ENCODE results near the gene JUNB.

JUNB gene

DNA sequence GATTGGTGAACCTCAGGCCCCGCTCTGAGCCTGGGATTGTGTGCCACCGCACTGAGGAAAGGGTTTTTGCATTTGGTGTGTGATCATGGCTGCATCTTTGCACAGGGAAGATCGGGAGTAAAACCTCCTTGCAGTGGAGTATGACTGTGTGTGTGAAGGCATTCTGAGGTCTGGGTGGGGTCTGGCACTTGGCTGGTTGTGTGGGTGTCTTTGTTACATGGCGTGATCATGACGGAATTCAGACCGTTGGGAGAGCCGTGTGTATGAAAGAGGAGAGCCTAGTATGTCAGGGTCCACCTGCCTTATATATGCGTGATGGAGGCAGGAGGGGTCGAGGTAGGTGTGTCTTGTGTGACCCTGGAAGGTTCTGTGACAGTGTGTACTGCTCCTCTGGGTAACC lies 40.4 kb upstream of the JUNB start:
- Histone ChIP-seq H2BK120ac (ENCODE audit: low read depth, low read length) (no peak overlapping the region), H2BK12ac (ENCODE audit: low read length in 2 of 2) (no peak overlapping the region), H3K27ac (ENCODE audit: low read length, poor library complexity, severe bottlenecking) (no peak overlapping the region), H3K4me1 (ENCODE audit: control insufficient read depth, insufficient read depth, low read depth, low read length) (peaks cover 10% of the 10 kb centered on the region), H3K9ac (ENCODE audit: low read length) (no peak overlapping the region), H2BK5ac (ENCODE audit: low read depth, low read length, poor library complexity, severe bottlenecking) (no peak overlapping the region), H4K91ac (ENCODE audit: low read length) (no peak overlapping the region), H3K4me2 (ENCODE audit: low read length, poor library complexity, severe bottlenecking) (no peak overlapping the region), H3K9me3 (ENCODE audit: control insufficient read depth, low read length) (no peaks in the 10 kb centered on the region), H4K8ac (ENCODE audit: low read length) (no peak overlapping the region), H2AK5ac (ENCODE audit: low read length, severe bottlenecking) (no peak overlapping the region), H3K18ac (ENCODE audit: low read depth in 1 of 2, low read length in 2 of 2) (no peak overlapping the region), H3K27me3 (ENCODE audit: control insufficient read depth in 1 of 2, insufficient read depth in 1 of 2, low read length in 2 of 2) (peaks cover 37 to 38% of the 10 kb centered on the region in 2 experiments), H3K14ac (ENCODE audit: low read length in 2 of 2) (no peak overlapping the region), H2AFZ (ENCODE audit: low read depth, low read length) (no peak overlapping the region), H3K36me3 (ENCODE audit: control insufficient read depth in 1 of 2, insufficient read depth in 2 of 2, low read depth in 1 of 2, low read length in 2 of 2) (peaks cover 23 to 30% of the 10 kb centered on the region in 2 experiments), H3K4me3 (ENCODE audit: insufficient read depth in 1 of 2, low read depth in 1 of 2, low read length in 2 of 2) (no peak overlapping the region), H3K23ac (ENCODE audit: low read length in 2 of 2) (no peak overlapping the region), H3K4ac (ENCODE audit: low read depth in 1 of 2, low read length in 2 of 2) (no peak overlapping the region), H2BK15ac (ENCODE audit: low read depth, poor library complexity, severe bottlenecking) (no peak overlapping the region), H3K79me1 (replicated peaks; ENCODE audit: low read length, poor library complexity, severe bottlenecking) (peaks cover 6% of the 10 kb centered on the region)
- 86% methylated on average over 9 of the region's 9 CpGs for WGBS
- DNase-seq = no peak

DNA sequence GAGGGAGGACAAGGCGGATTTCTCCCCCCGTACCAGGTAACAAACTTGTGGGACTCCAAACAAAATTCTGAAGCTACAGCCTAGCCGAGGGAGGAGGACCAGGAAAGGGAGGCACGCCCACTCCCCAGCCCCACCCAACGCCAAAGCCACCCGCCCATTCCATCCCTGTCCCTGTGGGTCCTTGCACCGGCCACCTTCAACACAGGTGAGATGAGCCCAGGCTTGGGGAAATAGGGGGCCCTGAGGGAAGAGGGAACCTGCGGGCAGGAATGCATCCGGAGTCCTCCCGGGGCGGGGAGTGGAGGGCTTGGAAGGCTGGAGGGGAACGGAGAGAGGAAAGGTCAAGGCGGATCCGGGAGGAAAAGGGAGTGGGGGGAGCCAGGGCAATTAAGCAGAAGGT lies 39.7 kb upstream of the JUNB start, which contains the start of gene BEST2:
Gene BEST2 (plus strand): TSS at position 157 of the 400 bp plus-strand sequence. CDS start 802 bp downstream, outside the sequence.
- Histone ChIP-seq H2AFZ (ENCODE audit: low read depth, low read length) (no peak within 1 kb of the TSS), H3K27me3 (ENCODE audit: control insufficient read depth in 1 of 2, insufficient read depth in 1 of 2, low read length in 2 of 2) (peaks cover 37 to 38% of the 10 kb centered on the region in 2 experiments), H3K4me1 (ENCODE audit: control insufficient read depth, insufficient read depth, low read depth, low read length) (peaks cover 9% of the 10 kb centered on the region), H2BK5ac (ENCODE audit: low read depth, low read length, poor library complexity, severe bottlenecking) (no peak within 1 kb of the TSS), H3K9ac (ENCODE audit: low read length) (no peak within 1 kb of the TSS), H3K79me1 (replicated peaks; ENCODE audit: low read length, poor library complexity, severe bottlenecking) (no peaks in the 10 kb centered on the region), H3K4ac (ENCODE audit: low read depth in 1 of 2, low read length in 2 of 2) (no peak within 1 kb of the TSS), H3K27ac (ENCODE audit: low read length, poor library complexity, severe bottlenecking) (no peak within 1 kb of the TSS), H3K18ac (ENCODE audit: low read depth in 1 of 2, low read length in 2 of 2) (no peak within 1 kb of the TSS), H3K4me3 (ENCODE audit: insufficient read depth in 1 of 2, low read depth in 1 of 2, low read length in 2 of 2) (no peak within 1 kb of the TSS), H2BK15ac (ENCODE audit: low read depth, poor library complexity, severe bottlenecking) (no peak within 1 kb of the TSS), H4K91ac (ENCODE audit: low read length) (no peak within 1 kb of the TSS), H3K9me3 (ENCODE audit: control insufficient read depth, low read length) (no peaks in the 10 kb centered on the region), H3K36me3 (ENCODE audit: control insufficient read depth in 1 of 2, insufficient read depth in 2 of 2, low read depth in 1 of 2, low read length in 2 of 2) (peaks cover 16 to 22% of the 10 kb centered on the region in 2 experiments), H2AK5ac (ENCODE audit: low read length, severe bottlenecking) (no peak within 1 kb of the TSS), H3K23ac (ENCODE audit: low read length in 2 of 2) (no peak within 1 kb of the TSS), H2BK12ac (ENCODE audit: low read length in 2 of 2) (no peak within 1 kb of the TSS), H3K14ac (ENCODE audit: low read length in 2 of 2) (no peak within 1 kb of the TSS), H4K8ac (ENCODE audit: low read length) (no peak within 1 kb of the TSS), H2BK120ac (ENCODE audit: low read depth, low read length) (no peak within 1 kb of the TSS), H3K4me2 (ENCODE audit: low read length, poor library complexity, severe bottlenecking) (no peak within 1 kb of the TSS)
- 5% methylated on average over 9 of the region's 14 CpGs for whole genome bisulfite sequencing
- no peak for DNase-seq

DNA sequence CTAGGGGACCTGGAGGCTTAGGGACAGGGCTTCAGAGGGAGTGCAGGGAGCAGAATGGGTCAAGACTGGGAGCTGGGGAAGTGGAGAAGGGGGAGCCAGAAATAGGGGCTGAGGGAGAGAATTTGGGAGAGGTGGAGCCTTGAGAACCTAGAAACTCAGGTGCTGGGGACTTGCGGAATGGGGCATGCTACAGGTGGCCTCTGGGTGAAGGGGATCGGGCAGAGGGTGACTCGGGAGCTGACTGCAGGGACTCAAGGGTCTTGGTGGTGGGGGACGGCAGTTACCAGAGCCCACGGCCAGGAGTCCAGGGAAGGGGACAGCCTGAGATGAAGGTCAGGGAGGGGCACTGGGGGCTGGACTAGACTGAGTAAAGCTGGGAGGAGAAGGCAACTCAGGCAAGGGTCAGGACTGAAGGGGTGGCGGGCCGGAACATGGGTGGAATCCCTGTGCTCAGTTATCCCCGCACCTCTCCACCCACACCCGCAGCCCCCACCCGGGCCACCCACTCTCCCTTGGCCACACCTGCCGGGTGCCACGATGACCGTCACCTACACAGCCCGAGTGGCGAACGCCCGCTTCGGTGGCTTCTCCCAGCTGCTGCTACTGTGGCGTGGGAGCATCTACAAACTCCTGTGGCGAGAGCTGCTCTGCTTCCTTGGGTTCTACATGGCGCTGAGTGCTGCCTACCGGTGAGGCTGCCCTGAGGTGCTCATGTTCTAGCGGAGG lies 39.1 kb upstream of the JUNB start:
- no peak for DNase-seq
- Histone ChIP-seq H3K79me1 (replicated peaks; ENCODE audit: low read length, poor library complexity, severe bottlenecking) (no peaks in the 10 kb centered on the region), H3K36me3 (ENCODE audit: control insufficient read depth in 1 of 2, insufficient read depth in 2 of 2, low read depth in 1 of 2, low read length in 2 of 2) (peaks cover 12 to 18% of the 10 kb centered on the region in 2 experiments)

DNA sequence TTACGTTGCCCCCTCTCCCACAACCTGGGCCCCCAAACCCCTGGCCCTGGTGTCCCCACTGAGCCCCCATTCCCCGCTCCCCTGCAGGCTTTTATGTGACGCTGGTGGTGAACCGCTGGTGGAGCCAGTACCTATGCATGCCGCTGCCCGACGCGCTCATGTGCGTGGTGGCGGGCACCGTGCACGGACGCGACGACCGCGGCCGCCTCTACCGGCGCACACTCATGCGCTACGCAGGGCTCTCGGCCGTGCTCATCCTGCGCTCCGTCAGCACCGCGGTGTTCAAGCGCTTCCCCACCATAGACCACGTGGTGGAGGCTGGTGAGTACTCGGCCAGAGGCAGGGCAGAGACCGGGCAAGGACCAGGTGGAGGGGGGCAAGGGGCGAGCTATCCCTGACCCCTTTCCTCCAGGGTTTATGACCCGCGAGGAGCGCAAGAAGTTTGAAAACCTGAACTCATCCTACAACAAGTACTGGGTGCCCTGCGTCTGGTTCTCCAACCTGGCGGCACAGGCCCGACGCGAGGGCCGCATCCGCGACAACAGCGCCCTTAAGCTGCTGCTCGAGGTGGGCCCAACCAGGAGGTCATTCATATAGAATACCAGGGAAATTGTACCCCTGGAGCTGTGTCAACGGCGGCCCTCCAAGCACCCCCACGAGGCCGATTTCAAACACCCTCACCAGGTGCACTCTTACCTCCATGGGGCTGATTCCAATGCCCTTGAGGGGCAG lies 36.7 kb upstream of the JUNB start:
- no peak overlapping the region for H3K18ac ChIP-seq (ENCODE audit: low read depth in 1 of 2, low read length in 2 of 2)
- H3K9ac ChIP-seq (ENCODE audit: low read length) = no peak overlapping the region
- H3K4ac ChIP-seq (ENCODE audit: low read depth in 1 of 2, low read length in 2 of 2) = no peak overlapping the region
- H3K79me1 ChIP-seq (replicated peaks; ENCODE audit: low read length, poor library complexity, severe bottlenecking) = no peaks in the 10 kb centered on the region
- WGBS = 89% methylated on average over 50 of the region's 50 CpGs
- no peak overlapping the region for H2BK120ac ChIP-seq (ENCODE audit: low read depth, low read length)
- H2BK12ac ChIP-seq (ENCODE audit: low read length in 2 of 2) = no peak overlapping the region
- no peaks in the 10 kb centered on the region for H3K9me3 ChIP-seq (ENCODE audit: control insufficient read depth, low read length)
- no peak overlapping the region for H3K14ac ChIP-seq (ENCODE audit: low read length in 2 of 2)
- peaks cover 15% of the 10 kb centered on the region for H3K4me1 ChIP-seq (ENCODE audit: control insufficient read depth, insufficient read depth, low read depth, low read length)
- no peak for DNase-seq
- H3K4me2 ChIP-seq (ENCODE audit: low read length, poor library complexity, severe bottlenecking) = no peak overlapping the region
- H2AFZ ChIP-seq (ENCODE audit: low read depth, low read length) = no peak overlapping the region
- H3K36me3 ChIP-seq (ENCODE audit: control insufficient read depth in 1 of 2, insufficient read depth in 2 of 2, low read depth in 1 of 2, low read length in 2 of 2) = no peaks in the 10 kb centered on the region
- H2AK5ac ChIP-seq (ENCODE audit: low read length, severe bottlenecking) = no peak overlapping the region
- no peak overlapping the region for H3K4me3 ChIP-seq (ENCODE audit: insufficient read depth in 1 of 2, low read depth in 1 of 2, low read length in 2 of 2)
- peak overlapping the region in 1 of 2 experiments; percentile 41 for H3K23ac ChIP-seq (ENCODE audit: low read length in 2 of 2)
- H4K91ac ChIP-seq (ENCODE audit: low read length) = no peak overlapping the region
- peaks cover 35 to 37% of the 10 kb centered on the region in 2 experiments for H3K27me3 ChIP-seq (ENCODE audit: control insufficient read depth in 1 of 2, insufficient read depth in 1 of 2, low read length in 2 of 2)
- no peak overlapping the region for H3K27ac ChIP-seq (ENCODE audit: low read length, poor library complexity, severe bottlenecking)
- H2BK5ac ChIP-seq (ENCODE audit: low read depth, low read length, poor library complexity, severe bottlenecking) = no peak overlapping the region
- H2BK15ac ChIP-seq (ENCODE audit: low read depth, poor library complexity, severe bottlenecking) = no peak overlapping the region
- H4K8ac ChIP-seq (ENCODE audit: low read length) = no peak overlapping the region

More for the DNA sequence above, 39.1 kb upstream of the JUNB start:
- Histone ChIP-seq H2BK5ac (ENCODE audit: low read depth, low read length, poor library complexity, severe bottlenecking) (no peak overlapping the region), H2BK15ac (ENCODE audit: low read depth, poor library complexity, severe bottlenecking) (no peak overlapping the region), H3K9ac (ENCODE audit: low read length) (no peak overlapping the region), H2BK120ac (ENCODE audit: low read depth, low read length) (no peak overlapping the region), H3K27ac (ENCODE audit: low read length, poor library complexity, severe bottlenecking) (no peak overlapping the region), H3K4me2 (ENCODE audit: low read length, poor library complexity, severe bottlenecking) (no peak overlapping the region), H3K4me1 (ENCODE audit: control insufficient read depth, insufficient read depth, low read depth, low read length) (peaks cover 9% of the 10 kb centered on the region), H3K4ac (ENCODE audit: low read depth in 1 of 2, low read length in 2 of 2) (no peak overlapping the region), H2AFZ (ENCODE audit: low read depth, low read length) (no peak overlapping the region), H3K23ac (ENCODE audit: low read length in 2 of 2) (no peak overlapping the region), H3K27me3 (ENCODE audit: control insufficient read depth in 1 of 2, insufficient read depth in 1 of 2, low read length in 2 of 2) (peaks cover 37 to 38% of the 10 kb centered on the region in 2 experiments), H3K14ac (ENCODE audit: low read length in 2 of 2) (no peak overlapping the region), H2BK12ac (ENCODE audit: low read length in 2 of 2) (no peak overlapping the region), H4K91ac (ENCODE audit: low read length) (no peak overlapping the region), H3K18ac (ENCODE audit: low read depth in 1 of 2, low read length in 2 of 2) (no peak overlapping the region), H3K9me3 (ENCODE audit: control insufficient read depth, low read length) (no peaks in the 10 kb centered on the region), H2AK5ac (ENCODE audit: low read length, severe bottlenecking) (no peak overlapping the region), H4K8ac (ENCODE audit: low read length) (no peak overlapping the region), H3K4me3 (ENCODE audit: insufficient read depth in 1 of 2, low read depth in 1 of 2, low read length in 2 of 2) (no peak overlapping the region)
- 77% methylated on average over 20 of the region's 23 CpGs for WGBS

Data from mesenchymal stem cell (in vitro differentiated cells and primary cell).